Right lobe of liver (tissue), 6 donors: ENCODE data around the gene KLRB1. TPM values are rescaled to one million over a fixed set of nuclear protein-coding genes. Genes with fewer than 3 reads are reported as not detected.
"Not testable (repeated sequence)": the region's sequence is repeated elsewhere in the genome, so short reads cannot be mapped to it uniquely, and the experiment has no call there.

Source experiments
- ATAC-seq, 4 donors: fragments of 200-7000 bp; cut with Tn5 transposase; one replicate each; pipeline ENCODE4 v1.9.1; 2020; ENCODE audit warnings: mild to moderate bottlenecking in 4 of 4, moderate library complexity in 4 of 4
- DNase-seq, 3 donors: peaks; one replicate each; pipeline ENCODE4 v3.0.0-alpha.2; 2020
- H3K27ac ChIP-seq, 3 donors: fragments of 200-600 bp; one replicate each; pipeline ENCODE4 v1.8.0; 2022
- H3K27me3 ChIP-seq, 2 donors: fragments of 200-600 bp; one replicate each; pipeline ENCODE4 v1.8.0; 2022
- H3K36me3 ChIP-seq, 4 donors: fragments of 200-600 bp; sonication (generic) in 1 of 4; one replicate each; pipeline versions ENCODE4 v1.5.1 to v1.8.0; 2017 to 2022; ENCODE audit warnings: control low read depth in 1 of 4
- H3K4me1 ChIP-seq, 4 donors: fragments of 200-600 bp; sonication (generic) in 1 of 4; one replicate each; pipeline versions ENCODE4 v1.5.1 to v1.8.0; 2017 to 2022; ENCODE audit warnings: control low read depth in 1 of 4
- H3K4me3 ChIP-seq, 3 donors: fragments of 200-600 bp; one replicate each; pipeline ENCODE4 v1.8.0; 2022
- H3K9me3 ChIP-seq, 4 donors: fragments of 200-600 bp; sonication (generic) in 1 of 4; one replicate each; pipeline versions ENCODE4 v1.5.1 to v1.8.0; 2017 to 2022; ENCODE audit warnings: control low read depth in 1 of 4
- CTCF ChIP-seq, 4 donors: fragments of 200-600 bp in 3 of 4; fragments of 450-650 bp in 1 of 4; IDR thresholded peaks; one replicate each; pipeline versions ENCODE4 v1.5.1 to v1.8.0; 2016 to 2022; ENCODE audit warnings: antibody characterized with exemption in 4 of 4, mild to moderate bottlenecking in 2 of 4
- POLR2A ChIP-seq: fragments of 450-650 bp; IDR thresholded peaks from one replicate; pipeline ENCODE4 v1.6.1; 2017; ENCODE audit warnings: antibody characterized with exemption, mild to moderate bottlenecking
- WGBS: methylation state at CpG from one replicate; pipeline ENCODE4 v1.1.6; 2018; ENCODE audit warnings: low coverage, low lambda C conversion rate; ENCODE audit not compliant: insufficient coverage; ENCODE audit errors: missing lambda C conversion rate; 5-methylcytosine and 5-hydroxymethylcytosine counted together
- intact Hi-C, 2 donors: fragments of 100-400 bp; cut with DNase I; formaldehyde crosslinking; loops; one replicate each; pipeline versions ENCODE4 v1.11.2 to v1.14.1; 2022
- total RNA-seq, 6 experiments: library from RNA; depleted of rRNA in 2 of 6; stranded (reverse); fragments of >200 nt in 2 of 6; fragmentation: NEBNext Ultra II Directional in 3 of 6; extraction: Animal tissue kit (Norgen Biotek cat#: 25700) in 3 of 6; gene quantifications; one replicate each; pipeline versions ENCODE4 v1.1.0 to v1.2.4, GENCODE V29; 2016 to 2023
- donor health status: DM: no; HTN: yes; CAD: no.
- donor health status: DM: no; HTN: no; CAD: no.
- donor health status: DM: no; HTN: no; CAD: no.
- donor health status: DM: no; HTN: yes; CAD: no.
- donor health status: DM: no; HTN: yes; CAD: no.

Gene KLRB1
- total RNA-seq, 6 experiments from 2014 or later = 0.22 to 1.9 (median 1.1) TPM

- TF ChIP-seq POLR2A (no peak), CTCF (IDR thresholded peaks at IDR 0.05) (no peak)
- WGBS = 90% methylated on average over 2 of the region's 2 CpGs
- intact Hi-C loops = no loop called here
These were observed 2.2 kb downstream of the KLRB1 start for GRCh38 chr12:9605483-9605882.

GRCh38 chr12:9604287-9604686 is 3.4 kb downstream of the KLRB1 start:
- Histone ChIP-seq H3K27me3 (no peaks in the 10 kb centered on the region), H3K4me3 (no peak overlapping the region), H3K9me3 (no peaks in the 10 kb centered on the region), H3K36me3 (no peaks in the 10 kb centered on the region), H3K27ac (no peak overlapping the region), H3K4me1 (no peaks in the 10 kb centered on the region)
- peak in 1 of 4 donors; percentile 27 for ATAC-seq
- no peak for DNase-seq
- TF ChIP-seq POLR2A (no peak), CTCF (IDR thresholded peaks at IDR 0.05) (no peak)
- intact Hi-C loops = no loop called here
- 96% methylated on average over 5 of the region's 5 CpGs for WGBS

More at GRCh38 chr12:9605483-9605882, 2.2 kb downstream of the KLRB1 start:
- Histone ChIP-seq H3K9me3 (no peaks in the 10 kb centered on the region), H3K27ac (no peak overlapping the region), H3K27me3 (no peaks in the 10 kb centered on the region), H3K4me3 (no peak overlapping the region), H3K36me3 (no peaks in the 10 kb centered on the region), H3K4me1 (no peaks in the 10 kb centered on the region)
- ATAC-seq (no peak), DNase-seq (no peak)

- H3K36me3 ChIP-seq, ATAC-seq, H3K27me3 ChIP-seq, H3K4me3 ChIP-seq, DNase-seq, H3K9me3 ChIP-seq, H3K4me1 ChIP-seq, intact Hi-C loops, H3K27ac ChIP-seq: not testable (repeated sequence)
- 83% methylated on average over 1 of the region's 3 CpGs for WGBS
These were observed 7.3 kb downstream of the KLRB1 start for GRCh38 chr12:9600426-9600825.

- Histone ChIP-seq H3K27ac (no peak overlapping the region), H3K27me3 (no peaks in the 10 kb centered on the region), H3K4me1 (no peaks in the 10 kb centered on the region), H3K4me3 (no peak overlapping the region), H3K36me3 (no peaks in the 10 kb centered on the region), H3K9me3 (no peaks in the 10 kb centered on the region)
- TF ChIP-seq CTCF (IDR thresholded peaks at IDR 0.05) (no peak), POLR2A (no peak)
- intact Hi-C loops = no loop called here
- DNase-seq (no peak), ATAC-seq (no peak)
- 60% methylated on average over 3 of the region's 3 CpGs for WGBS
These were observed 9.4 kb downstream of the KLRB1 start for GRCh38 chr12:9598363-9598762.

- DNase-seq = no peak
- 76% methylated on average over 5 of the region's 5 CpGs for WGBS
- Histone ChIP-seq H3K4me3 (no peak overlapping the region), H3K27me3 (no peaks in the 10 kb centered on the region), H3K36me3 (no peaks in the 10 kb centered on the region), H3K9me3 (no peaks in the 10 kb centered on the region), H3K4me1 (no peaks in the 10 kb centered on the region), H3K27ac (no peak overlapping the region)
- intact Hi-C loops = no loop called here
- no peak for ATAC-seq
- TF ChIP-seq CTCF (IDR thresholded peaks at IDR 0.05) (no peak), POLR2A (no peak)
These were observed 10.4 kb downstream of the KLRB1 start for GRCh38 chr12:9597365-9597764.
